GM21367 (cell line): Measurements from ENCODE around the gene ZNF511.
"Not testable (repeated sequence)": the region's sequence is repeated elsewhere in the genome, so short reads cannot be mapped to it uniquely, and the experiment has no call there.

Experiments
- ATAC-seq: cut with Tn5 transposase; IDR thresholded peaks from one replicate; pipeline ENCODE4 v1.9.1; 2021; ENCODE audit not compliant: unreplicated experiment

The ZNF511 gene

DNA sequence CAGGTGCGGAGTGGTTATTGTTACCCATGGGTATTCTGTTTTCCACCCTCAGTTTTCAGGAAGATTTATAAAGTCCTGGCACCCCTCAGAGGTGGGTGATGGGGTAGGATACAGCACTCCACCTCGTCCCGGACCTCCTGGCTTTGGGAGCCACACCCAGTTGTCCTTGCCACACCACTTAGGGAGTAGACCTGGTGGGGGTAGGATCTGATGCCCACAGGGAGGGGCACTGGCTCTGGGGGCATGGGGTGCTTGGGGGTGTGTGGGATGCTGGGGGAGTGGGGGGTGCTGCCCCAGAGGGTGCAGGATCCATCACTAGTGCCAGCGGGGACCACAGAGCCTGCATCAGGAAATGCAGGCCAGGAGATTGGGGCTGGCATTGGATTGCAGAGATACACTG lies 4.5 kb downstream of the ZNF511 start:
- no peak for ATAC-seq

DNA sequence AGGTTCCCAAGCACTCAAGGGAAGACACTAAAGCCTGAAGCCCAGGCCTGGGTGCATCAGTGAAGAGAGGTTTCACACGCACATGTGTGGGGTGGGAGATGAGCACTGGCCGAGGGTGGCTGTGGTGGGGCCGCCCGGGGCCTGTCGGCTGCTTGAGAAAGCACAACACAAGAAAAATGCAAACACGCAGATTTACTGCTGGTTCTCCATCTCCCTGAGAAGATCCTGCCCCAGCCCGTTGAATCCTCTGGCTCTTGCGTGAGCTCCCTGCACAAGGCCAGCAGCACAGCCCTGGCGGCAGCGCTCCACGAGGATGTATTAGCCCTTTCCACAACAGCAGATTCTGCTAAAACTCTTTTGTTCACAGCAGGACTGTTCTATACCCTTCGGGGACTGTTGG lies 6.2 kb downstream of the ZNF511 start:
- no peak for ATAC-seq

DNA sequence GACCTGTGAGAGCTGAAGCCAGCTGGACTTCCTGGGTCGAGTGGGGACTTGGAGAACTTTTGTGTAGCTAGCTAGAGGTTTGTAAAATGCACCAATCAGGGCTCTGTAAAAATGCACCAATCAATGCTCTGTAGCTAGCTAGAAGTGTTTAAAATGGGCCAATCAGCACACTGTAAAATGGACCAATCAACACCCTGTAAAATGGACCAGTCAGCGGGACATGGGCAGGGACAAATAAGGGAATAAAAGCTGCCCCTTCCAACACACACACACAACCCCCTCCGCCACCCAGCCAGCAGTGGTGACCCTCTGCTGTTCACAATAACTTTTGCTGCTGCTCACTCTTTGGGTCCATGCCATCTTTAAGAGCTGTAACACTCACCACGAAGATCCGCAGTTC lies 7.1 kb downstream of the ZNF511 start:
- no peak for ATAC-seq

DNA sequence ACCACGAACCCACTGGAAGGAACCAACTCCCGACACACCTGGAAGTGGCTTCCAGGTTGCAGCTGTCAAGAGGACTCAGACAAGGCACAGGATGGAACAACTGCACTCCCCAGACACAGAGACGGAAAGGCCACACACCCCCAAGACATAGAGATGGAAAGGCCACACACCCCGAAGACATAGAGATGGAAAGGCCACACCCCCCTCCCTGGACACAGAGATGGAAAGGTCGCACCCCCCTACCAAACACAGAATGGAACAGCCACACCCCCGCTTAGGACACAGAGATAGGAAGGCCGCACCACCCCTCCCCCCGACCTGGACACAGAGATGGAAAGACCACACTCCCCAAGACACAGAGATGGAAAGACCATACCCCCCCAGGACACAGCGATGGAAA lies 7.6 kb downstream of the ZNF511 start:
- ATAC-seq, result no peak

DNA sequence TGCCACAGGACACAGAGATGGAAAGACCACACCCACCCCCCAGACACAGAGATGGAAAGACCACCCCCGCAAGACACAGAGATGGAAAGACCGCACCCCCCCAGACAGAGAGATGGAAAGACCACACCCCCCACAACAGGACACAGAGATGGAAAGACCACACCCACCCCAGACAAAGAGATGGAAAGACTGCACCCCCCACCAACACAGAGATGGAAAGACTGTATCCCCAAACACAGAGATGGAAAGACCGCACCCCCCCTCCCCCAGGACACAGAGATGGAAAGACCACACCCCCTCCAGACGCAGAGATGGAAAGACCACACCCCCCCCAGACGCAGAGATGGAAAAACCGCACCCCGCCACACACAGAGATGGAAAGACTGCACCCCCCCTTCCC lies 8.0 kb downstream of the ZNF511 start:
- no peak for ATAC-seq

DNA sequence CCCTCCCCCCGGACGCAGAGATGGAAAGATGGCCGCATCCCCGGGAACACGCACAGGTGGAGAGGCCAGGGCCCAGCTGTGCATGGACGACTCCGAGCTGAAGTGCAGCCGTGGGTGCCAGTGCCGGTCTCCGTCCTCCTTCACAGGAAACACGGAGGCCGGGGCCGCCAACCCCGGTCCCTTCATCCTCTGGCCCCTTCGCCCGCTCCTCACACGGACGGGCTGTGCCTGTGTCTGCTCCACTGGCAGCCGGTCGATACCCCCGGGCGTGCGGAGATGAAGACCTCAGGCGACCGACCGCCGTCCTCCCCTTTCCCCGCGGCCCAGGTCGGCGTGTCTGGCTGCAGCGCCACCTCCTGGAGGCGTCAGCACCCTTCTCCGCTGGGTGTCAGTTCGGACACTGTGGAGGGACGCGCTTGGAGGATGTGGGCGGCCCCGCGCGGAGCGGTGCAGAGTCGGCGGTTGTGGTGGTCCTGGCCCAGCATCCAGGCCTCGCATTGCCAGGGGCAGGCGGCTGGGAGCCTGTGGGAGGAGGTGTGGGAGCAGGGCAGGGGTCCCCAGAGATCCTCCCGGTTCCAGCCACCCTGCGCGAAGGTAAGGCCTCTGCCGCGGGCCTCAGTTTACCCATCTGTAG lies 9.9 kb downstream of the ZNF511 start:
- ATAC-seq, result peak; percentile 84

DNA sequence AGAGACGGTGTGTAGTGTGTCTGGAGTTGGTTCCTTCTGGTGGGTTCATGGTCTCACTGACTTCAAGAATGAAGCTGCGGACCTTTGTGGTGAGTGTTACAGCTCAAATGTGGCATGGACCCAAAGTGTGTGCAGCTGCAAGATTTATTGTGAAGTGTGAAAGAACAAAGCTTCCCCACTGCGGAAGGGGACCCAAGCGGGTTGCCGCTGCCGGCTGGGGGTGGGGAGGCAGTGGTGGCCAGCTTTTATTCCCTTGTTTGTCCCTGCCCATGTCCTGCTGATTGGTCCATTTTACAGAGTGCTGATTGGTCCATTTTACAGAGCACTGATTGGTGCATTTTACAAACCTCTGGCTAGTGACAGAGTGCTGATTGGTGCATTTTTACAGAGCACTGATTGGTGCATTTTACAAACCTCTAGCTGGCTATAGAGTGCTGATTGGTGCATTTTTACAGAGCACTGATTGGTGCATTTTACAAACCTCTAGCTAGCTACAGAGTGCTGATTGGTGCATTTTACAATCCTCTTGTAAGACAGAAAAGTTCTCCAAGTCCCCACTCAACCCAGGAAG lies 12.2 kb downstream of the ZNF511 start:
- ATAC-seq, result not testable (repeated sequence)

DNA sequence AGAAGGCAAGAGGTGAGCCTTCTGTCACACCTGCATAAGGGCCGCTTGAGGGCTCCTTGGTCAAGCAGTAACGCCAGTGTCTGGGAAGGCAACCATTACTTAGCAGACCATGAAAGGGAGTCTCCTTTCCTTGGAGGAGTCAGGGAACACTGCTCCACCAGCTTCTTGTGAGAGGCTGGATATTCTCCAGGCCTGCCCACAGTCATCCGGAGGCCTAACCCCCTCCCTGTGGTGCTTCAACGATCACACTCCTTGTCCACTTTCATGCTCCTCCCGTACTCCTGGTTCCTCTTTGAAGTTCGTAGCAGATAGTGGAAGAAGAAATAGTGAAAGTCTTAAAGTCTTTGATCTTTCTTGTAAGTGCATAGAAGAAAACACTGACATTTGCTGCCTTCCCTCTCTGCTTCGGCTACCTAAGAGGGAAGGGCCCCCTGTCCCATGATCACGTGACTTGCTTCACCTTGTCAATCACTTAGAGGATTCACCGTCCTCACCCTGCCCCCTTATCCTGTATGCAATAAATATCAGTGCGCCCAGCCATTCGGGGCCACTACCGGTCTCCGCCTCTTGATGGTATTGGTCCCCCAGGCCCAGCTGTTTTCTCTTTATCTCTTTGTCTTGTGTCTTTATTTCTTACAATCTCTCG lies 13.5 kb downstream of the ZNF511 start:
- not testable (repeated sequence) for ATAC-seq

DNA sequence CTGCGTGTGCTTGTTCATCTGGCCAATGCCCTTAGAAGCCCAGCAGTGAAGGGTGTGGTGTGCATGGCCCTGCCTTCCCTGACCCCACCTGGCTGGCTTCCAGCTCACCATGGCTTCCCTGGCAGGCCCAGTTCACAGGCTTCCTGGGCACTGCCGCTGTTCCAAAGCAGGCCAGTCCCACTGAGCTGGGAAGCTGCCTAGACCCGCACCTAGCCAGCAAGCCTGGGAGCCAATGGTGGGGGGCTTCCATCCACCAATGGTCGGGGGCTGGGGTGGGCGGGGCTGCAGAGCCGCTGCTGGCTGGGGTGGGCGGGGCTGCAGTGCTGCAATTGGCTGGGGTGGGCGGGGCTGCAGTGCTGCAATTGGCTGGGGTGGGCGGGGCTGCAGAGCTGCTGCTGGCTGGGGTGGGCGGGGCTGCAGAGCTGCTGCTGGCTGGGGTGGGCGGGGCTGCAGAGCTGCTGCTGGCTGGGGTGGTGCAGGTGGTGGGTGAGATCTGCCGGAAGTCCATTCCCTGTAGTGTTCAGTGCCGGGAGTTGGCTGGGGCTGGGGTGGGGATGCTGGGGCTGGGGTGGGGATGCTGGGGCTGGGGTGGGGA lies 15.6 kb downstream of the ZNF511 start:
- peak; percentile 67 for ATAC-seq

DNA sequence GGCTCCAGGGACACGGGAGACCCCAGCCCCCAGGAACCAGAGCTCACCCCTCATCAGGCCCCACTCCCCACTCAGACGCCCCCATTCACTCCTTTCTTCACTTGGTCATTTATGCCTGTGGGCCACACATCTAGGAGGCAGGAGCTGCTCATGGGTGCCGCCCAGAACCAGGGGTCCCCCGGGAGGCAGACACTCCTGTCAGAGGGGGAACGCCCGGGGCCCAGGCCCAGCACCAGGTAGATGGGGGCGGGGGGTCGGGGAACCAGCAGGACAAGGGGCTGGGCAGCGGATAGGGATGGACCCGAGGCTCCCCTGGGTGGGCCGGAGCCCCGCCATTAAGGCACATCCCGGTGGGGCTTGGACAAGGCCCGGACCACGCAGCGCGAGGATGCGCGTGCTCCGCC lies 16.1 kb downstream of the ZNF511 start:
- no peak for ATAC-seq

DNA sequence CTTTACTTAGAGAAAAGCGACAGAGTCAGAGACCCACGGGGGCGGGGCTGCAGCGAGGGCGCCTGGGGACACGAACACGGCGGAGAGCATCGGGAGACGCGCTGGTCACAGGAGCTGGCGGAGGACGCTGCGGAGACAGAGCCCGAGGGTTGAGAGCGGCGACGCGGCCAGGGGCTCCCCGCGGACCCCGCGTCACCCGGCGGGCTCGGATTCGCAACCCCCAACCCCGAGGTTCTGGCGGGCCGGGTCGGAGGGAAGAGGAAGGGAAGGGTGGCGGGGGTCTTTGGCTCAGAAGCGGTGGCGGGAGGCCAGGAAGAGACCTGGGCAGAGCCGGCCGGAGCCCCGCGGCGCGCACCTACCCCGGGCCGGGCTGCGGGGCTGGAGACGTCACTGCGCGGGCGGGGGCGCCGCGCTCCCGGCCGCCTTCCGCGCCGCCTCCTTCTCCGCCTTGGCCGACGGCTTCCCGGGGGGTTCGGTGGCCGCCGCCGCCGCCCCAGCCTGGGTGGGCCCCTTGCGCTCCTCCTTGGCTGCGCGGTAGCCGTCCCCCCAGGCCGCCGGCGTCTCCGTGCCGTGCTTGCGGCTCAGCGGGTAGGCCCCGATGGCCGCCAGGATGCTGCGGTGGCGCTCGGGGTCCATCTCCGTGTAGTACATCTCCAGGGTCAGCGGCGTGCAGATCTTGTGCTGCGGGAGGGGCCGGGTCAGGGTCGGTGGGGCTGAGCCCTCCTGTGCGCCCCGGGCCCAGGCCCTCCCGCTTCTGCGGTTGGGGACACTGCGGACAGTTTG lies 16.9 kb downstream of the ZNF511 start:
- no peak for ATAC-seq

DNA sequence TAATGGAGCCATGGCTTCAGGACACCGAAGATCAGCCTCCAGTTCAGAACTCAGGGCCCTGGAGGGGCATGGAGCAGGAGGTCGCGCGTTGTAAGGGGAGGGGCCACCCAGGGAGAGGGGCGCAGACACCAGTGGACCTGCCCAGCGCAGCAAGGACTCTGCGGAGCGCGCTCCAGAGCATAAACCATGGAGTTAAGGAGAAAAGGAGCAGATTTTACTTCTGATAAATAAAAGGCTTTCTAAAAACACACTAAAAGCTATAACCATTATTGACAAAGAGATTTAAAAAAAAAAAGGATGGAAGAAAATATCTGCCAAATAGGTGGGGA lies 17.5 kb downstream of the ZNF511 start:
- no peak for ATAC-seq

DNA sequence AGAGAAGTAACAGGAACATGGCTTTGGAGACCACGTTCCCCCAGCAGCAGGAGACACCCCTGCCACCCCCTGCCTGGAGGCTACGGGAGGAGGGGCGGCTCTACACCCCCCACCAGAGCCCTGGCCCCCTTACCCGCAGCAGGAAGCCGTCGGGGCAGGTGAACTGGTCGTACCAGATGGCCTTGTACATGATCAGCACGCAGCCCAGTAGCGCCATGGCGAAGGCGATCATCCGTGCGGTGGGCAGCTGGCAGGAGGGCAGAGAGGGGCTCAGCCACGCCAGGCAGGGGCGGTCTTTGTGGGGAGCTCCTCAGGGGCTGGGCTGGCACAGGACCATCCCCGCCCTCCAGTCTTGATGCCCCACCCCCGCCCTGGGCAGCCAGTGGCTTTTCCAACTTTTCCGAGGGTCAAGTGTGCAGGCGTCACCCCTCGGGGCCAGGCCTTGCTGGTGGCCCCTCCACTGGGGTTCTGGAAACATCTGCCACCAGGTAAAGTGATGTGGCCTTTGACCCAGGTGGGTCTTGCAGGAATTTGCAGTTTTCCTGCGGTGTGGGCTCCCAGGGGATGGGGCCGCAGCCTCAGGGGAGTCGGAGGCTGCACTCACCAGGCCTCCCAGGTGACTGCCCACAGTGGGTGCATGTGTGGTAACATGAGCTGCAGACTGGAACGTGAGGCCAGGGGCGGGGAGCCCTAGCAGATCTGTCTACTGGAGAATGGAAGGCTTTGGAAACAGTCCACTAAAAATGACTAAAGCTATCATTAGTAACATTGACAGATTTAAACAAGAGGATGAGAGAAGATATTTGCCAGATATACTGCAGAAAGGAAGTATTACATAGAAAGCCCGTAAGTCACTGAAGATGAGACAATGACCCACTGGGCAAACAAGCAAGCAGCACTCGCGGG lies 18.3 kb downstream of the ZNF511 start:
- no peak for ATAC-seq

DNA sequence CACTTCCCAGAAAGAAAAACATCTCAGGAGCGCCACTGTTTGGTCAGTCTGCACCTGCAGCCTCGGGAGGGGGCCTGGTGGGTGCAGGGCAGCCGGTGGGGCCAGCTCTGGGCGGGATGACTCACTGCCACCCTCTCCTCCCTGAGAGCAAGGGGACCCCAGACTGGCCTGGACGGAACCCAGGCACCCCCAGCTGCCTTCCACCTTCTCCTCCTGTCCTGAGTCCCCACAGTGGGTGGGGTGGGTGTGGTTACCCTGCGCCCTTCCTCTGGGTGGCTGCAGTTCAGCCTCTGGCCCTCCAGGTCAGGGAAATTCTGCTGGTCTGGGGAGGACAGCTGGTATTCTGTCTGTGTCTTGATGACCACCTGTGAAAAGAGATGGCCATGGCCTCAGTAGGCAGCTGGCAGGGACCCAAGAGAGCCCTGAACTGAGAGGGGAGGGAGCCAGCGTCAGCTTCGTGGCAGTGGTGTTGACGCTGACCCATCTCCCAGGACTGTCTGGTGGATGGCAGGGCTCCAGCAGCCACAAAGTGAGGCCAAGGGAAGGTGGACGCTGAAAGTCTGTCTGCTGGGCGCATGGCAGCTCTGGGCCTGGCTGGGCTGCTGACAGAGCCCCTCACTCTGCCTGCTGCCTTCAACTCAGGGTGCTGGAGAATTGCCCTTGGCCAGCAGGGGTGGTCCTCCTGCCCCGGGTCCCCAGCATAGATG lies 19.1 kb downstream of the ZNF511 start:
- ATAC-seq, result no peak

DNA sequence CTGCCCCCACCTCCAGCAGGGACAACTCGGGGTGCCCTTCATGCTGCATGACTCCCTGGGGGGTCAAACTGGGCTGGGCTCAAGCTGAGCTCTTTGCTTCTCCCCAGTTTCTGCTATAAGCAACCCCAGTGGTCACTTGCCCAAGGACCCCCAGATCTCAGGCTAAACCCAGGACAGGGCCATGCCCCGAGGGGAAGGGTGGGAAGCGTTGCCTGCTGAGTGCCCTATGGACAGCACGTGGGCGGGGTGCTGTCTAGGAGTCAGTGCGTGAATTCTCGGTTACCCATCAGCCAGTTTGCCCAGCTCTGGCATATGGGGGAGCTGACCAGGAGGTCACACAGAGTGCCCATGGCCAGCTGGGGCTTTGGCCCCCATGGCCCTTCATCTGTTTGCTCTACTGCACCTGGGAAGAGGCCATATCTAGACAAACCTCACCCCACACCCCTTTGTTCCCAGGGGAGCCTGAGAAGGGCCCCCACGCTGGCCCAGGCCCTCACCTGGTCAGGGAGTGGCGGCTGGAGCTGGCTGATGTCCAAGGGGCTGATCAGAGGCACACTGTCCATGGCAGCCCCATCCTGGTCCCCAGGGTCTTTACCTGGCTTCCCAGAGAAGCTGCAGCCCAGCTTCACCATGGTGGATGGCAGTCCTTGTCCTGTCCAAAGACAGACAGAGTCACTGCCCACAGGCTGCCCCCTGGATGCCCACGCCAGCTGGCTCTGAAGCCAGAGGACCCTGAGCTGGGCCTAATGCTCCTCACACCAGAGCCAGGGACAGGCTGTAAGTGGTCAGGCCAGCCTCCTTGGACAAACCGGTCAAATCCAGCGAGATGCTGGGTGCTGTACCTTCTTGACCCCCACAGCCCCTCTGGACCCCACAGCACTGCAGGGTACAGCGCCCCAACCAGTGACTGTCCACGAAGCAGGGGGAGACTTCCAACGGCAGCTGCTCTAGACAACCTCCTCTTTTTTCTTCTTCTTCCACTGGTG lies 19.9 kb downstream of the ZNF511 start:
- ATAC-seq, result no peak

DNA sequence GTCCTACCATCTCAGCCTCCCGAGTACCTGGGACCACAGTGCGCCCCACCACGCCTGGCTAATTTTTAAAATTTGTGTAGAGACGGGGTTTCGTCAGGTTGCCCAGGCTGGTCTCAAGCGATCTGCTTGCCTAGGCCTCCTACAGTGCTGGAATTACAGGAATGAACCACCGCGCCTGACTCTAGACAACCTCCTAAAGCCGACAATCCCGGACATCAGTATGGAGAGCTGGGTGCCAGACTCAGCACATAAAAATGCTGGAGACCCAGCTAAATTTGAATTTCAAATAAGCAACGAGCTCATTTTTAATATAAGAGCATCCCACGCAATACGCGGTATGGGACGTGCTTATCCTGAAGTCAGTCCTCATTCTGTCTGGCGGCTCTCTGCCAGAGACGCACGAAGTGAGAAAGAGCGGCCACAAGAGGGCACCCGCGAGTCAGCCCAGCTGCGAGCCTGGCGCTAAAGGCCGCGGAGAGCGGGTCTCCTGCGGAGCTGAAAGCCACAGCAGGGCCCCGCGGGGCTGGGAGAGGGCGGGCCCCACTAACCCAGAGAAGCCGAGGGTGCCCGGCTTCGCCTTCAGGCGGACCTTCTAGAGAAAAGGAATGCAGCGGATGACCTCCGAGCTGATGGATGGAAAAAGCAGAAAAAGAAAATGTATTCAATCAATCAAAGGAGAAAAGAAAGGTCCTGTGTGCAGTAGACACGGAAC lies 20.9 kb downstream of the ZNF511 start:
- ATAC-seq, result peak; percentile 88

DNA sequence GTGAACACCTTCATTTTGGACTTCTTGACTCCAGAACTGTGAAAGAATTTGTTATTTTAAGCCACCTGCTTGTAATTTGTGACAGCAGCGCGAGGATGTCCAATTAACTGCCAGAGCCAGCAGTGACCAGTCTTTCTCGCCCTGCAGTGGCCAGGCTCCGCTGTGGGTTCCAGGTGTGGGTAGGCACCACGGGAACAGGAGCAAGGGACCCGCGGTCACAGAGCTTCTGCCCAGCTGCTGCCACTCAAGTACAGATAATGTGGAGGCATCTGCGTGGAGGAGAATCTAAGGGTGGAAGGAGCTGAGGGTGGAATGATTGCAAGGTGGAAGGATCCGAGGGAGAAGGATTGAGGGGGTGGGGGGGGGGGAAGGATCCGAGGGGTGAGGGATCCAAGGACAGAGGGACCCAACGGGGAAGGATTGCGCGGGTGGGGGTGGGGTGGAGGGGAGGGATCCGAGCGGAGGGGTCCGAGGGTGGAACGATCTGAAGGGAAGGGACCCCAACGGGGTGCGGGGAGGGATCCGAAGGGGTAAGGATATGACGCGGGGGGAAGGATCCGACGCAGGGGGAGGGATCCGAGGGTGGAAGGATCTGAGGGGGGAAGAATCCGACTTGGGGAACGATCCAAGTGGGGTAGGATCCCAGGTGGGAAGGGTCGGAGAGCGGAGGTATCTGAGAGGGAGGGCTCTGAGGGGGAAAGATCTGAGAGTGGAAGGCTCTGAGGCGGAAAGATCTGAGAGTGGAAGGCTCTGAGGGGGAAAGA lies 24.4 kb downstream of the ZNF511 start:
- ATAC-seq, result no peak
